ENCODE data around the gene DLG5.

The DLG5 gene

GRCh38 chr10:77892021-77892739, 34.4 kb downstream of the DLG5 start:
- no peak for DNase-seq (ENCODE audit: low read depth in 2 of 2)

- no peak for DNase-seq (ENCODE audit: low read depth in 2 of 2)
These were observed 36.5 kb downstream of the DLG5 start for GRCh38 chr10:77890097-77890496.

DNA sequence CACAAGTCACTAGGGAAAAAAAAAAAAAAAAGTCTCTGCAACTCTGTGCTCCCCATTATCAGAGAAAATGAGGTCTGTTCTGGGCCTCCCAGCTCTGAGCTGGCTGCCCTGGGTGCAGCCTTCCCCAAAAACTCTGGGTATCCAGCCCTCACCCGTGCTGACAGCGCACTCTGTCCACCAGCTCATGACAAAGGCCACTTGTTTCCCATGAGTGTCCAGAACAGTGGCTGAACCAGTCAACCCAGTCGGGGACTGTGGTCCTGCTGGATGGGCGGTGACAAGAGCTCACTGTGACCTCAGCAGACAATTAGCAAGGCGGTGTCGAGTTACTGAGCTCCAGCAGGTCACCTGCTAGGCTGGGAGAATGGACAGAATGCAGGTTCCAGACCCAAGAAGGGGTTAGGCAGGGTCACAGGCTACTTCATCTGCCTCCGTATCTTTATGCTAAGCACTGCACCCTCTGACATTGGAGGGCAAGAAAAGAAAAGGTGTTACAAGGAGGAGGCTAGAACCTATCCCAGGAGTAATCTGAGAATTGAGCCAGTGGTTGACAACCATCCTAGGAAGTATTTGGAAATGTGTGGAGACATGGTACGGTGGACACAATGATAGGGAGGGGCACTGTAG, 37.2 kb downstream of the DLG5 start:
- no peak for DNase-seq (ENCODE audit: low read depth in 2 of 2)

DNA sequence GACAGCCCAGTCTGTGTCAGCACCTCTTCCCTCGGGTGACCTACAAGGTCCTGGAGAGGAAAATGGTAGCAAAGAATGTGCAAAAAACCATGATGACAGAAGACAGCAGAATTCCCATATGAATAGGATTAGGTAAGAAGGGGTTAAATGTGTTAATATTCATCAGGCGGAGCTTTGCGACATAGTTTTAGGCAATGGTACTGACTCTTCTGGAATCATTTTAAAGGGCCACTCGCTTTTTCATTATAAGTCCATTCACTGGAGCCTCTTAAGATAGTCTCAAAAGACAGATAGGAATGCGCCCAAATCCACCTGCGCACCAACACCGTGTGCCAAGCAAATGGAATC, 38.2 kb downstream of the DLG5 start:
- no peak for DNase-seq (ENCODE audit: low read depth in 2 of 2)

DNA sequence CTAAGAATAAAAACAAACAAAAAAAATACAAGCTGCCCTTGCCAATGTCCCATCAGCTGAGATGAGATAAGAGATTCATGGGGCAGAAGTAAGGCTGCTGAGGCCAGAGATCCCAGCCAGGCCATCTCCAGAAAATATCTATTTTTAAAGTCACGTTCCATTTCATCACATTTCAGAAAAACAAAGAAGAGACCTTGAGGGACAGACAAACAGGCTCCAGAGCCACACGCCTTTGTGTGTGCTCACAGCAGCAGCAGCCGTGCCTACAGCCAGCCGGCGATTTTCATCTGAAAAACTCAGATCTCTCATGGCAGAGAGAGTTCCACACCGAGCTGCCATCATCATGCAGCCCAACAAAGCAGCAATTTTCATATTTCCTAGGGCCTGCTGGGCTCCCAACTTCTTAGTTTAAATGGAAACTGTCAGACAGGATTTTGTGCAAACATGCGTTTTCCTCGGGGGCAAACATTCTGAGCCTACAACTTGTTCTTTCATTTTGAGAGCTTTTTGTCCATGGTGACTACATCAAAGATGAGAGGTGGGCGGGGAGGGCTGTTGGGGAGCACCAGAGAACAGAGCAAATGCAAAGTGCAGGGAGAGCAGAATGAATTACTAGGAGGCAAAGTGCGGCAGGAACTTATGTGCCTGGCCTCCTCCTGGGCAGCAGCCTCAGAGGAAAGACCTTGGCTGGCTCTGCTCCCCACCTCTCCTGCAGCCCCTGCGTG, 38.8 kb downstream of the DLG5 start:
- DNase-seq (ENCODE audit: low read depth in 2 of 2) = no peak

DNA sequence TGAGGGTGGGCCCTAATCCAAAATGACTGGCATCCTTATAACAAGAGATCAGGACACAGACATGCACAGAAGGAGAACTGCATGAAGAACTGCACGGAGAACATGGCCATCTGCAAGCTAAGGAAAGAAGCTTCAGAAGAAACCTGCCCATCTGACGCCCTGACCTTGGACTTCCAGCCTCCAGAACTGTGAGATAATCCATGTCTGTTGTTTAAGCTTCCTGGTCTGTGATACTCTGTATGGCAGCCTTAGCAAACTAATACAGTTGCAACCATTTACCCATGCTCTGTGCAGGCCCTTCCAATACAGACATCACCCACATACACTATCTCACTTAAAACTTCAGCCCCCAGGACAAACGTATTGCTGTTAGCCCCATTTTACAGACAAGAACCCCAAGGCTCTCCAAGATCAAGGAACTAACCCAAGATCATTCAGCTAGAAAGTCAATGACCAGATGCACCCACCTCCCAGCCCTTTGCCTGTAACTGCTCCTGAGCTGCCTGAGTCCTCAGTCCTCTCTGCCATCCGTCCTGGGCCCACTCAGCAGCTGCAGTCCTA, 39.7 kb downstream of the DLG5 start:
- no peak for DNase-seq (ENCODE audit: low read depth in 2 of 2)

- no peak for DNase-seq (ENCODE audit: low read depth in 2 of 2)
These were observed 42.4 kb downstream of the DLG5 start for GRCh38 chr10:77884181-77884580.

GRCh38 chr10:77881636-77882035, 44.9 kb downstream of the DLG5 start:
- DNase-seq (ENCODE audit: low read depth in 2 of 2) = no peak

- no peak for DNase-seq (ENCODE audit: low read depth in 2 of 2)
These were observed 45.3 kb downstream of the DLG5 start for GRCh38 chr10:77881222-77881621.

DNA sequence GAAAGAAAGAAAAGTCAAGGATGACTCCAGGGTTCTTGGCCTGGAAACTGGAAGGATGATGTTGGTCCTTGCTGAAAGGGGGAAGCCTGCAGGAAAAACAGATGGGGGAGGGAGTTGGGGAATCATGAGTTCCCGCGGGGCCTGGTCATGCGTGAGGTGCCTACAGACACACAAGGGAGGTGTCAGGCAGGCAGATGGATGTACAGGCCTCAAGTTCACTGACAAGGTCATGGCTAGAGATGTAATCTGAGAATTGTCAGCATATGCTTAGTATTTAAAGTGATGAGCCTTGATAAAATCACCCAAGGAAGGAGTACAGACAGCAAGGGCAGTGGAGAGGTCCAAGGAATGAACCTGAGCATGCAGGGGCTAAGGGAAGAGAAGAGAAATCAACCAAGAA, 46.8 kb downstream of the DLG5 start:
- DNase-seq (ENCODE audit: low read depth in 2 of 2) = no peak

DNA sequence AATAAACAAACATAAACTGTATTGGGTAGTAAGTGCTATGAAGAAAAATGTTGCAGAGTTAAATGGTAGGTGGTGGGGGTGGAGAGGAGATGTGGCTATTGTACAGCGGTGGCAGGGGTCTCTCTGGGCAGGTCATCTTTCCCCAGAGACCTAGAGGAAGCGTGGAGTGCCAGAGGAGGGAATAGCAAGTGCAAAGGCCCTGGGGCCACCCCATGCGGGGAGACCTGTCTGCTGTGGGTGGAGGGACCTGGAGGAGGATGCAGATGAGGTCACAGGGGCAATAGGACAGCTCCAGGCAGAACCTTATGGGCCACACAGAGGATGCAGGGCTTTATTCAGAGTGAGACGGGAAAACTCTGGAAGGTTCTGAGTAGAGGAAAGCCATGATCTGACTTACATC, 47.5 kb downstream of the DLG5 start:
- DNase-seq (ENCODE audit: low read depth in 2 of 2) = no peak

DNA sequence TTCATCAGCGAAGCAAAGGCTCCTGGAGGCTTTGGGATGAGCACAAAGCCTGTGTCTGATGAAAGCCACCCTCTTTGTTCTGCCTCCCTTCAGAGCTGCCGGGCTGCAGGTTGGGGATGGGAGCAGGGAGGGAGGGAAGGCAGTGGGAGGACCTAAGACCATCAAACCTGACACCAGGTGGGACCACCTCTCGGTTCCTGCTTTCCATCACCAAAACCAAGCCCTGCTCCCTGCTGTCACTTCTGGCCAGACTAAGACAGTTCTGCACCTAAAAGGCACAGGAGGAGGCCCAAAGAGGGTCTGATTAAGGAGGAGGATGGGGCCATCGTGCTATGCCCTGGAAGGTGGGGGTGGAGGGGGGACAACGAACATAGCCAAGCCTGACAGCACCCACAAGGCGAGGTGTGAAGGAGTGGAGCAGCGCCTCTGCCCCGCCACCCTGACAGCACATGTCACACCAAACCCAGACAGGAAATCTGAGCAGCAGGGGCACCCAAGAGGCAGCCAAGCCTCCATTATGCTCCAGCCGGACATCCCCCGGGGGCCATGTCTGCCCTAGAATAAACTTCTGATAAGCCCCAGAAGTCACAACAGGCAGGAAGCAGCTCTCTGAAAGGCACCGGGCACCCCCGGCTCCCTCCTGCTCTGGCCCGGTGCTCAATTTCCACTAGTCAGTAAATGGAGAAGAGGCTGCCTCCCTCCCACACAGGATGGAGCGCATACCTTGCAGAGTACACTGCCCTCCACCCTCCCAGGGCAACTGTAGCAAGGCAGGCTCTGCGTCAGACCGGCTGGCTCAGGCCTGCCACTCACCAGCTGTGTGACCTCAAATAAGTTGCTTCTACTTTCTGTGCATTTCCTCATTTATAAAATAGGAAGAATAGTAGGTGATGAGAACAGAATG, 48.9 kb downstream of the DLG5 start:
- DNase-seq (ENCODE audit: low read depth in 2 of 2) = peak; percentile 28 to 39

- DNase-seq (ENCODE audit: low read depth in 2 of 2) = no peak
These were observed 50.8 kb downstream of the DLG5 start for GRCh38 chr10:77875730-77876129.

GRCh38 chr10:77874872-77875271, 51.7 kb downstream of the DLG5 start:
- DNase-seq (ENCODE audit: low read depth in 2 of 2) = no peak

GRCh38 chr10:77873536-77874380, 52.8 kb downstream of the DLG5 start:
- peak; percentile 4 to 21 for DNase-seq (ENCODE audit: low read depth in 2 of 2)

- no peak for DNase-seq (ENCODE audit: low read depth in 2 of 2)
These were observed 53.5 kb downstream of the DLG5 start for GRCh38 chr10:77872947-77873535.

DNA sequence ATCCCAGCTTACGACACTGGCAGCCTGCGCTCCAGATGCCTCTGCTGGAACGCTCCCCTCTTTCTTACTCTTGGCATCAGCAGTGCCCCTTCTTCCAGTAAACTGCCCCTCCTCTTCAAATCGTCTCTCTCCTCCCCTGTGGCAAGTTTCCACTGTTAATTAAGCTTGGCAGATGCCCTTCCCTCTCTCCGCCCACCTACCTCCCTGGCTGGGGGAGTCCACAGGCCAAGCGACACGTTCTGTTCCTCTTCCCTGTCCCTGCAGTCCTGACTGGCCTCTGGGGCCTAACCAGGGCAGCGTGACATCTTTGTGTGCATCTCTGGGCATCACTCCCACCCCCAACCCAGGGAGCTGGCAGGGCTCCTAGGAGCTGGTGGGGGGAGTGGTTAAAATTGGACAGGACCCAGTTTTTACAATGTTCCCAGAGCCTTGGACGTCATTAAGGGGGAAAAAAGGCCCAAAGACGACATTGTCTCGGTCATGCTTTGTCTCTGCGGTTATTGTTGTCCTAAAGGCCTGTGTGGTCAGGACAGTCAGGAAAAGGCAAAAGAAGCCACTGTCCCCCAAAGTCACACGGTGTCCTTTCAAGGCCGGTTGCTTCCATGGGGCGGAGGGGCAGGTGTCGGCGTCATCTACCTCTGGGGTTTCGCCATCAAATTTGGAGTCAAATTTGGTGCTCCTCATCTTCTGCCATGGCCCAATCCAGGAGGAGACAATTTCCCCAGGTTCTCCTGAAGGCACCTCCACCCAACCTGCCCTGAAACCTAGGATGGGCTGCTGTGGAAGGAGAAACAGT, 54.2 kb downstream of the DLG5 start:
- DNase-seq (ENCODE audit: low read depth in 2 of 2) = no peak

- DNase-seq (ENCODE audit: low read depth in 2 of 2) = no peak
These were observed 56.7 kb downstream of the DLG5 start for GRCh38 chr10:77869626-77870420.

GRCh38 chr10:77868523-77868922, 58.0 kb downstream of the DLG5 start:
- no peak for DNase-seq (ENCODE audit: low read depth in 2 of 2)

All from stimulated activated CD8-positive, alpha-beta memory T cell treated with anti-CD3 and anti-CD28 coated beads, Interleukin-2, amount 100 ng/mL, for 1 hour (primary cell).